Measurements from ENCODE around the gene LSAMP. TPM values are rescaled to one million over a fixed set of nuclear protein-coding genes. Genes with fewer than 3 reads are reported as not detected.
A peak's percentile ranks its signal among the peaks of the same experiment; 100 is the strongest.

LSAMP gene
- polyA plus RNA-seq, 1 donor = 7.6 TPM

GRCh38 chr3:116150655-116151167, 294.6 kb downstream of the LSAMP start:
- no peak overlapping the region for H3K4me3 ChIP-seq (ENCODE audit: low read length)
- no peaks in the 10 kb centered on the region for H3K27me3 ChIP-seq (ENCODE audit: control insufficient read depth, insufficient read depth, low read length)
- no peaks in the 10 kb centered on the region for H3K4me1 ChIP-seq (ENCODE audit: control insufficient read depth, insufficient read depth, low read length)
- H3K9me3 ChIP-seq (ENCODE audit: control insufficient read depth, low read depth, low read length) = no peaks in the 10 kb centered on the region
- no CpG with 5 or more reads among the region's 1 CpG for WGBS (ENCODE audit: insufficient coverage, low lambda C conversion rate)
- H3K36me3 ChIP-seq (ENCODE audit: control insufficient read depth, insufficient read depth, low read length) = no peaks in the 10 kb centered on the region
- H3K27ac ChIP-seq (ENCODE audit: low read length) = no peak overlapping the region
- no peak for DNase-seq

DNA sequence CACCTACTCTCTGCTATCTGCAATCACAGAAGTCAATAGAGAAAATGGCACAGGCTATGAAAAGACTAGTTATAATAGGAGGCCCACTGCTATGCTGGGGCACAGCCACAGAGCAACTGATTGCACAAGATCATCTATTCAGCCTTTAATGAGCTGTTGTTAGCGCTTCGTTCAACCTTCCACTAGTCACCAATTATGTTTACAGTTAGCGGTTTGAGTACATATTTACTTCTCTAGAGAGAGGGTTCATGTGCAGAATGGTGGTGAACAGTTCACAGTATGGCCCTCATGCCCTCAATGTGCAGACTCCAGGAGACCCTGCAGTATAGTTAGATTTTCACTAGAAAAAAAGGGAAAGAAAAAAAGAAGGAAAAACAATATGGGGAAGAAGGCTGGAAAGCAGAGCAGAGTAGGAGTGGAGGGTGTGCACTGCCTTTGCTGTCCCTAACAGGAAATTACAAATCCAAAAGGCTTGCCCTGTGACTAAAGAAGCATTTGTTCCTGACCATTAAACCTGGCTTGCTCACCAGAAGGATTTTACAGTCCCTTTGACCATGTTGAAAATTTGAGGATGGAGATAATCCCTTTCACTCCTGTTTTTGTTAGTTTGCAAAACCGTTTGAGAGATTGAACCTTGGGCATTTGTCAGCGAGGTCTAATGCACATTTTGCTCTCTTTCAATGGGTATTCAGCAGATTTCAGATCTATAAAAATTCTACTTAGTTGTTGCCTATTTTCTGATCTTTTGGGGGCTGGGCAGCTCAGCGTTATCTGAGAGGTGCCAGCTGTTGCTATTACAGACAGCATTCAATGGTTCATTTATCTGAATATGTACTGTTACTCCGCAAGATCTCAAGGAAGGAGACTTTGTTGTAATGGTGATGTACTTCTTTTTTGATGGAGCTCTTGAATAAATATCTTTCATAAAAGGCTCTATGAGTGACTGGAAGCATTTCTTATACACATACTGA, 296.1 kb downstream of the LSAMP start:
- Histone ChIP-seq H3K27ac (ENCODE audit: low read length) (no peak overlapping the region), H3K36me3 (ENCODE audit: control insufficient read depth, insufficient read depth, low read length) (no peaks in the 10 kb centered on the region), H3K27me3 (ENCODE audit: control insufficient read depth, insufficient read depth, low read length) (no peaks in the 10 kb centered on the region), H3K4me1 (ENCODE audit: control insufficient read depth, insufficient read depth, low read length) (no peaks in the 10 kb centered on the region), H3K9me3 (ENCODE audit: control insufficient read depth, low read depth, low read length) (no peaks in the 10 kb centered on the region), H3K4me3 (ENCODE audit: low read length) (no peak overlapping the region)
- whole genome bisulfite sequencing (ENCODE audit: insufficient coverage, low lambda C conversion rate) = no CpG with 5 or more reads among the region's 7 CpGs
- DNase-seq = no peak

- WGBS (ENCODE audit: insufficient coverage, low lambda C conversion rate) = 100% methylated on average over 1 of the region's 1 CpG
- no peak for DNase-seq
These were observed 299.7 kb downstream of the LSAMP start for GRCh38 chr3:116145613-116146012.

GRCh38 chr3:116141724-116142123, 303.6 kb downstream of the LSAMP start:
- WGBS (ENCODE audit: insufficient coverage, low lambda C conversion rate) = 82% methylated on average over 2 of the region's 4 CpGs
- H3K9me3 ChIP-seq (ENCODE audit: control insufficient read depth, low read depth, low read length) = no peaks in the 10 kb centered on the region
- no peak overlapping the region for H3K27ac ChIP-seq (ENCODE audit: low read length)
- no peaks in the 10 kb centered on the region for H3K27me3 ChIP-seq (ENCODE audit: control insufficient read depth, insufficient read depth, low read length)
- DNase-seq = no peak
- H3K36me3 ChIP-seq (ENCODE audit: control insufficient read depth, insufficient read depth, low read length) = no peaks in the 10 kb centered on the region
- H3K4me1 ChIP-seq (ENCODE audit: control insufficient read depth, insufficient read depth, low read length) = no peaks in the 10 kb centered on the region
- no peak overlapping the region for H3K4me3 ChIP-seq (ENCODE audit: low read length)

More at GRCh38 chr3:116145613-116146012, 299.7 kb downstream of the LSAMP start:
- H3K4me3 ChIP-seq (ENCODE audit: low read length) = no peak overlapping the region
- H3K9me3 ChIP-seq (ENCODE audit: control insufficient read depth, low read depth, low read length) = no peaks in the 10 kb centered on the region
- no peaks in the 10 kb centered on the region for H3K4me1 ChIP-seq (ENCODE audit: control insufficient read depth, insufficient read depth, low read length)
- no peak overlapping the region for H3K27ac ChIP-seq (ENCODE audit: low read length)
- no peaks in the 10 kb centered on the region for H3K27me3 ChIP-seq (ENCODE audit: control insufficient read depth, insufficient read depth, low read length)
- no peaks in the 10 kb centered on the region for H3K36me3 ChIP-seq (ENCODE audit: control insufficient read depth, insufficient read depth, low read length)

DNA sequence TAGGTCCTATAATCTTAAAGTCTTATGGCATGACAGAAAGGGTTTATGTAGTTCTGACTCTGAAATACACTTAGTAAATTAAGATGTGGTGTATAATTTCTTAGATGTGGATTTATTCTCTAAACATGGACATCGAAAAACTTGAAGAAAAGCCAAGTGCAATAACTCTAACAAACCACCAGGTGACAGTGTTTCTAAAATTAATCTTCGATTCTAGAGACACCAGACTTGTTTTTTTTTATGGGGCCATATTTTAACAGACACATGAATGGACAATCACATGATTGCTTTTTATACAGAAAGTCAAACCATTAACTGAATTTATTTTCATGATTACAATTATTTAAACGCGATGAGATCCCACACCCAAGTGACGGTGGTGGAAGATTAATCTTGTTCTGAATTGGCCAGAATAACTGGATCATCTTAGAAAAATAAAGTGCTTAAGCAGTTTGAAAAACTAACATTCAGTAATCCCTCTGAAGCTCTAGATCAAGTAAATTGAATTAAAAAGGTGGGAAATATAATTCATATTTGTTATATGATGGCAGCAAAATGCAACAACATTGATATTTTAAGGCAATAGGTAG, 305.1 kb downstream of the LSAMP start:
- no peak overlapping the region for H3K27ac ChIP-seq (ENCODE audit: low read length)

GRCh38 chr3:116139641-116140040, 305.6 kb downstream of the LSAMP start:
- Histone ChIP-seq H3K27ac (ENCODE audit: low read length) (no peak overlapping the region), H3K4me3 (ENCODE audit: low read length) (no peak overlapping the region), H3K36me3 (ENCODE audit: control insufficient read depth, insufficient read depth, low read length) (no peaks in the 10 kb centered on the region), H3K27me3 (ENCODE audit: control insufficient read depth, insufficient read depth, low read length) (no peaks in the 10 kb centered on the region), H3K9me3 (ENCODE audit: control insufficient read depth, low read depth, low read length) (no peaks in the 10 kb centered on the region), H3K4me1 (ENCODE audit: control insufficient read depth, insufficient read depth, low read length) (no peaks in the 10 kb centered on the region)
- WGBS (ENCODE audit: insufficient coverage, low lambda C conversion rate) = no CpG with 5 or more reads among the region's 2 CpGs
- no peak for DNase-seq

More for the DNA sequence above, 305.1 kb downstream of the LSAMP start:
- 48% methylated on average over 3 of the region's 5 CpGs for WGBS (ENCODE audit: insufficient coverage, low lambda C conversion rate)
- Histone ChIP-seq H3K9me3 (ENCODE audit: control insufficient read depth, low read depth, low read length) (no peaks in the 10 kb centered on the region), H3K27me3 (ENCODE audit: control insufficient read depth, insufficient read depth, low read length) (no peaks in the 10 kb centered on the region), H3K4me3 (ENCODE audit: low read length) (no peak overlapping the region), H3K4me1 (ENCODE audit: control insufficient read depth, insufficient read depth, low read length) (no peaks in the 10 kb centered on the region), H3K36me3 (ENCODE audit: control insufficient read depth, insufficient read depth, low read length) (no peaks in the 10 kb centered on the region)
- DNase-seq = no peak

DNA sequence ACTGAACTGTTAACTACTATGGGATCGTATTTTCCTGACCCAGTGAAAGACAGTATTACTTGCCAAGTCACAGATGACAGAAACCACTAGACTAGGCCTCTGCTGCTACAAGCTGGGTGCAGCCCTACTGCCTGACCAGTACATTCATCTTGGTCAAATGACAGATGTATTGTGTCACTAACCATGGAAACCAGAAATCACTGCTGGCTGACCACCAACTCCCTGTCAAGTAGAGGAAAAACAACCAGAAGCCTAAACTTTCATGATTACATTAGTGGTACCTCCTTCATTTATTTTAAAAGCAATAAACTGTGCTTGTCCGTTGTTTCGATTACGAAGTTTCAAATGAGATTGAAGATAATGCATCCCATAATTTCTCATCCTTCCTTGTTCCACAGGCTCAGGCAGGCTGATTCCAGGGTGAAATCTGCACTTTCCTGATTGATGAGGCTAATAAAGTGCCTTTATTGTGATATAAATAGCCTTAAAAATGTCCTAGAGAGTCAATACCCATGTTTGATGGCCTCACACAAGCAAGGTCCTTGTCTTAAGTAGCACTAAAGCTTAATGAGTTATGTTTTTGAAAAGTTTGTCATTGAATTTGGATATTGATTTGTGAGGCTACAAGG, 309.7 kb downstream of the LSAMP start:
- 52% methylated on average over 3 of the region's 4 CpGs for WGBS (ENCODE audit: insufficient coverage, low lambda C conversion rate)

DNA sequence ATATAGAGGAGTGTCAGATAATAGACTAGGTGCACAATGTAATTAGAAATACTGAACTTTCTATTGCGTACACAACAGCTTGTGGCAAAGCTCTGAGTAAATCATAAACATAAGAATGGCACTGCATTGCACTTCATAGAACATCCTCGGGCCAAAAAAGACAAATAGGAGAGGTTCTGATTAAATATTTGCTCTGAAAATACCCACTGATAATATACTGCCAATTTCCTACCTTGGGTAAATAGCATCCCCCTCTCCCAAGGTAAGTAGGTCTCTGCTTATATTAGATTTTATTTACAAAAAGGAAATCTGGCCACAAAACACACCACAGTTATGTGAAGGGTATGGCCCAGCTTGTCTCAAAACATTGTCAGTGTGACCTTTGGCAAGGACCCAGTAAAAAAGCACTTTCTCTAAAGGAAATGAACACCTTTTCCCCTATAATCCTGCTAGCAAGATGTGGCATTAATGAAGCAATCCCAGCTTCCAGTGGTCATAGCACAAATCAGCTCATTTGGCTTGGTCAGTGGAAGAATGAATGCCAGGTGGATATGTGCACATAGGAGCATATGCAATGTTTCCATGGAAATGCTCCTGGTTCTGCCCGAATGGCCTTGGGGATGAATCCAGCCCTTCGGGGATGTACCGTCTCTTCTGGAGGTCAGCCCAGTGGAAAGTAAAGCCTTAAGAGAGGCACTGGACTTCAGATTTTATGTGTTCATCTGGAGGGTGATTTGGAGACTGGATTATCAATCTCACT, 315.9 kb downstream of the LSAMP start:
- no peaks in the 10 kb centered on the region for H3K4me1 ChIP-seq (ENCODE audit: control insufficient read depth, insufficient read depth, low read length)
- WGBS (ENCODE audit: insufficient coverage, low lambda C conversion rate) = 57% methylated on average over 1 of the region's 5 CpGs
- H3K36me3 ChIP-seq (ENCODE audit: control insufficient read depth, insufficient read depth, low read length) = no peaks in the 10 kb centered on the region
- H3K27me3 ChIP-seq (ENCODE audit: control insufficient read depth, insufficient read depth, low read length) = no peaks in the 10 kb centered on the region
- no peak overlapping the region for H3K4me3 ChIP-seq (ENCODE audit: low read length)
- DNase-seq = no peak
- H3K9me3 ChIP-seq (ENCODE audit: control insufficient read depth, low read depth, low read length) = no peaks in the 10 kb centered on the region
- H3K27ac ChIP-seq (ENCODE audit: low read length) = no peak overlapping the region

More for the DNA sequence above, 309.7 kb downstream of the LSAMP start:
- Histone ChIP-seq H3K36me3 (ENCODE audit: control insufficient read depth, insufficient read depth, low read length) (no peaks in the 10 kb centered on the region), H3K4me3 (ENCODE audit: low read length) (no peak overlapping the region), H3K4me1 (ENCODE audit: control insufficient read depth, insufficient read depth, low read length) (no peaks in the 10 kb centered on the region), H3K27me3 (ENCODE audit: control insufficient read depth, insufficient read depth, low read length) (no peaks in the 10 kb centered on the region), H3K27ac (ENCODE audit: low read length) (no peak overlapping the region), H3K9me3 (ENCODE audit: control insufficient read depth, low read depth, low read length) (no peaks in the 10 kb centered on the region)
- DNase-seq = peak in 1 of 2 donors; percentile 29

DNA sequence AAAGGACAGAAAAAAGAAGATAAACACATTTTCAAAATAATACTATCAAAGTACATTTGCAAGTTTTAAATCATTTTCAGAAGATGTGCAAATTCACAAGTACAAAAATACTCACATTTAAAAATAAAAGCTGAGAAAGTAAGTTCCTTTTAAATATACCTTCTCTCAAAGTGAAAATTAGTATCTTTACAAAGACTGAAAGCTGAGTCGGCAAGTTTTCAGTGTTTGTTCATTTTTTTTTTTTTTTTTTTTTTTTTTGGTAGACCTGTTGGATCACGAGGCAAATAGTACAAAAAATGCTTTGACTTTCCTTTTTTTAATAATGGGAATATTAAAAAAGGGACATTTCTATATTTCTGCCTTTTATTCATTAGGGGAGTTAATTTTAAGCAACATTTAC, 317.8 kb downstream of the LSAMP start:
- no peaks in the 10 kb centered on the region for H3K27me3 ChIP-seq (ENCODE audit: control insufficient read depth, insufficient read depth, low read length)
- no peak overlapping the region for H3K4me3 ChIP-seq (ENCODE audit: low read length)
- H3K36me3 ChIP-seq (ENCODE audit: control insufficient read depth, insufficient read depth, low read length) = no peaks in the 10 kb centered on the region
- no peaks in the 10 kb centered on the region for H3K4me1 ChIP-seq (ENCODE audit: control insufficient read depth, insufficient read depth, low read length)
- WGBS (ENCODE audit: insufficient coverage, low lambda C conversion rate) = 100% methylated on average over 1 of the region's 2 CpGs
- H3K27ac ChIP-seq (ENCODE audit: low read length) = no peak overlapping the region
- H3K9me3 ChIP-seq (ENCODE audit: control insufficient read depth, low read depth, low read length) = no peaks in the 10 kb centered on the region
- DNase-seq = no peak

- Histone ChIP-seq H3K27me3 (ENCODE audit: control insufficient read depth, insufficient read depth, low read length) (no peaks in the 10 kb centered on the region), H3K27ac (ENCODE audit: low read length) (no peak overlapping the region), H3K4me3 (ENCODE audit: low read length) (no peak overlapping the region), H3K36me3 (ENCODE audit: control insufficient read depth, insufficient read depth, low read length) (no peaks in the 10 kb centered on the region), H3K4me1 (ENCODE audit: control insufficient read depth, insufficient read depth, low read length) (no peaks in the 10 kb centered on the region), H3K9me3 (ENCODE audit: control insufficient read depth, low read depth, low read length) (no peaks in the 10 kb centered on the region)
- DNase-seq = no peak
These were observed 321.1 kb downstream of the LSAMP start for GRCh38 chr3:116124166-116124565.
